Measurements from ENCODE around the gene CNNM3.

- TF ChIP-seq ZNF248 (tag by site-specific recombination; IDR thresholded peaks at IDR 0.05) (no peak), ZNF221 (tag by site-specific recombination; IDR thresholded peaks at IDR 0.05; ENCODE audit: borderline replicate concordance) (no peak)
Observed at GRCh38 chr2:96832754-96833507, 16.9 kb downstream of the CNNM3 start.
